SU-DHL-6 (cell line): ENCODE results near the gene CIZ1.

ENCODE experiments used
- H2AFZ ChIP-seq: fragments of 200-600 bp; sonication (generic); 2 replicates; pipeline ENCODE4 v1.6.1; 2014; ENCODE audit warnings: low read depth, mild to moderate bottlenecking, moderate library complexity, mixed read lengths, antibody characterized with exemption, low read length; ENCODE audit not compliant: severe bottlenecking
- H3F3A ChIP-seq: fragments of 200-600 bp; shearing (Covaris generic); 2 replicates; pipeline ENCODE4 v1.6.0; 2016; ENCODE audit warnings: antibody characterized with exemption, mild to moderate bottlenecking; ENCODE audit not compliant: insufficient read depth
- H3K27ac ChIP-seq: fragments of 200-600 bp; sonication (generic); 2 replicates; pipeline ENCODE4 v1.5.1; 2016; ENCODE audit warnings: low read depth, mild to moderate bottlenecking, low read length, moderate library complexity, mixed read lengths
- H3K27me3 ChIP-seq: fragments of 200-600 bp; sonication (generic), shearing (Covaris generic); 2 replicates; pipeline ENCODE4 v1.6.0; 2014; ENCODE audit warnings: mild to moderate bottlenecking, low read length
- H3K36me3 ChIP-seq: fragments of 200-600 bp; sonication (generic); 2 replicates; pipeline ENCODE4 v1.6.1; 2014; ENCODE audit warnings: mild to moderate bottlenecking, low read length, mixed read lengths
- H3K4me2 ChIP-seq: fragments of 300-600, 200-600 bp; shearing (Covaris generic), sonication (generic); 2 replicates; pipeline ENCODE4 v1.6.0; 2014; ENCODE audit warnings: low read length, low read depth, mild to moderate bottlenecking; ENCODE audit not compliant: poor library complexity, severe bottlenecking
- H3K4me3 ChIP-seq: fragments of 200-600 bp; sonication (generic); 2 replicates; pipeline ENCODE4 v1.5.1; 2014; ENCODE audit warnings: antibody characterized with exemption, low read length, mild to moderate bottlenecking, mixed read lengths; ENCODE audit not compliant: insufficient read depth, poor library complexity, severe bottlenecking
- H3K79me2 ChIP-seq: fragments of 200-600 bp; sonication (generic); 2 replicates; pipeline ENCODE4 v1.6.1; 2014; ENCODE audit warnings: mild to moderate bottlenecking, low read length, moderate library complexity; ENCODE audit not compliant: insufficient read depth
- H3K9ac ChIP-seq: fragments of 200-600 bp; sonication (generic); 2 replicates; pipeline ENCODE4 v1.7.0; 2014; ENCODE audit warnings: mild to moderate bottlenecking, low read length
- H3K9me2 ChIP-seq: fragments of 200-600 bp; sonication (generic); replicated peaks from 2 replicates; pipeline ENCODE4 v1.6.1; 2014; ENCODE audit warnings: low read length; ENCODE audit not compliant: insufficient read depth
- H3K9me3 ChIP-seq: fragments of 200-600 bp; sonication (generic); 2 replicates; pipeline ENCODE4 v1.6.1; 2014; ENCODE audit warnings: low read length, mixed read lengths; ENCODE audit not compliant: insufficient read depth
- H4K20me1 ChIP-seq: fragments of 200-600 bp; sonication (generic); 2 replicates; pipeline ENCODE4 v1.6.1; 2014; ENCODE audit warnings: low read depth, mild to moderate bottlenecking, antibody characterized with exemption, low read length, moderate library complexity, mixed read lengths
- CTCF ChIP-seq: fragments of 200-600 bp; sonication (generic); IDR thresholded peaks from one replicate; pipeline ENCODE4 v1.5.1; 2017; ENCODE audit warnings: antibody characterized with exemption, mild to moderate bottlenecking, low read length, moderate library complexity; ENCODE audit not compliant: insufficient read depth, poor library complexity, severe bottlenecking
- EZH2phosphoT487 ChIP-seq: fragments of 200-600 bp; sonication (generic), shearing (Covaris generic); conservative IDR thresholded peaks from 2 replicates; pipeline ENCODE4 v1.6.1; 2018; ENCODE audit warnings: mild to moderate bottlenecking, antibody characterized with exemption, low read length, moderate library complexity, mixed read lengths

CIZ1 gene

DNA sequence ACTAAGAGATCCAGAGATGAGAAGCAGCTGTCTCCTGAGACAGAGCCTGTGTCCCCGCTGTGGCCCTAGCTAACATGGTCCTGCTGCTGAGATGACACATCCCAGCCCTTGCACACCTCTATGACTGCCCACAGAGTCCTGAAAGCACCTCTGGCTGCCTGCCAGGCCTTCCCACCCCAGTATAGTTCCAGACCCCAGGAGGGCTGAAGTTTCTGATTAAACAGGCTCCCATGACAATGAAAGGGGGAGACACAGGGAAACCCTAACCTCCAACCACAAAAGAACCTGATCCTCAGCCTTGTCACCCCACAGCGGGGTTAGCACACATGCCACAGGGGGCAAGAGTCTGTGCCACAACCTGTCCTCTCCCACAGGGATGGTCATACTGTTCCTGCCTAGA, 15.6 kb downstream of the CIZ1 start:
- Histone ChIP-seq H3K27ac (no peak overlapping the region), H3K4me2 (no peak overlapping the region), H3K9me2 (no peaks in the 10 kb centered on the region), H4K20me1 (no peaks in the 10 kb centered on the region), H3K27me3 (no peaks in the 10 kb centered on the region), H2AFZ (no peak overlapping the region), H3K36me3 (peaks cover 10% of the 10 kb centered on the region), H3F3A (0 out of 2 replicates have a peak, but pooled peaks cover 5% of the 10 kb centered on the region), H3K9ac (no peak overlapping the region), H3K79me2 (no peaks in the 10 kb centered on the region), H3K4me3 (no peak overlapping the region), H3K9me3 (peaks cover 12% of the 10 kb centered on the region; the same call in 1 of the 2 replicates)
- TF ChIP-seq CTCF (no peak), EZH2phosphoT487 (no peak)

DNA sequence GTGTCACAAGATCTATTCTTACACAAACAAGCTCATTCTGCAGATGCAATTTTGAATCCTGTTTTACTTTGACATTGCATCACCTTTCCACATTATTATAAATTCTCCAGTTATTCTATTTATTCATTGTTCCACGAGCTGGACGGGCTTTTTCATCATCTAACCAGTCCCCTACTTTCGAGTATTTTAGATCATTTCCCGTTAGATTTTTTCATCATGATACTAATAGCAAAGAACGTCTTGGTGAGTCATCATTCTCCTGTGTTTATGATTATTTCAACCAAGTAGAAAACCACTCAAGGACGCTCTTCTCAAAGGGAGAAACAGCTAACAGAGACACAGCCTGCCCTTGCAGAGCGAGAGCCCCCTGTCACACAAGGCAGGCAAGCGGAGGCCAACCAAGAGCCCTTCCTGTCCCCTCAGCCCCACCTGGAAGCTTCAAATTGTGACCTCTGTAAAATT, 16.2 kb downstream of the CIZ1 start:
- H3K27me3 ChIP-seq = no peaks in the 10 kb centered on the region
- no peak overlapping the region for H3K27ac ChIP-seq
- H3F3A ChIP-seq = 0 out of 2 replicates have a peak, but pooled peaks cover 5% of the 10 kb centered on the region
- H3K9ac ChIP-seq = no peak overlapping the region
- H3K4me2 ChIP-seq = no peak overlapping the region
- H3K79me2 ChIP-seq = no peaks in the 10 kb centered on the region
- no peaks in the 10 kb centered on the region for H4K20me1 ChIP-seq
- H3K4me3 ChIP-seq = no peak overlapping the region
- H3K9me2 ChIP-seq = no peaks in the 10 kb centered on the region
- no peak overlapping the region for H2AFZ ChIP-seq
- H3K36me3 ChIP-seq = peaks cover 8% of the 10 kb centered on the region
- TF ChIP-seq CTCF (no peak), EZH2phosphoT487 (no peak)
- peaks cover 11% of the 10 kb centered on the region; the same call in 1 of the 2 replicates for H3K9me3 ChIP-seq

GRCh38 chr9:128174062-128174461, 17.3 kb downstream of the CIZ1 start:
- Histone ChIP-seq H3K36me3 (peaks cover 3% of the 10 kb centered on the region; the same call in 1 of the 2 replicates), H3K27ac (no peak overlapping the region)

More at GRCh38 chr9:128174062-128174461, 17.3 kb downstream of the CIZ1 start:
- 0 out of 2 replicates have a peak, but pooled peaks cover 2% of the 10 kb centered on the region for H3F3A ChIP-seq
- no peak overlapping the region for H3K9ac ChIP-seq
- no peaks in the 10 kb centered on the region for H3K79me2 ChIP-seq
- H3K9me3 ChIP-seq = peaks cover 3% of the 10 kb centered on the region; the same call in 1 of the 2 replicates
- no peaks in the 10 kb centered on the region for H3K9me2 ChIP-seq
- no peaks in the 10 kb centered on the region for H3K27me3 ChIP-seq
- no peak overlapping the region for H3K4me3 ChIP-seq
- no peak for TF ChIP-seq EZH2phosphoT487
- no peak for TF ChIP-seq CTCF
- no peak overlapping the region for H3K4me2 ChIP-seq
- no peaks in the 10 kb centered on the region for H4K20me1 ChIP-seq
- no peak overlapping the region for H2AFZ ChIP-seq
